ENCODE results near the gene NOD2.
A peak's percentile ranks its signal among the peaks of the same experiment; 100 is the strongest.

The NOD2 gene

GRCh38 chr16:50671644-50672260 lies 21.7 kb upstream of the NOD2 start:
- DNase-seq: peak; percentile 43

GRCh38 chr16:50673496-50674275 lies 19.7 kb upstream of the NOD2 start:
- no peak for DNase-seq

DNA sequence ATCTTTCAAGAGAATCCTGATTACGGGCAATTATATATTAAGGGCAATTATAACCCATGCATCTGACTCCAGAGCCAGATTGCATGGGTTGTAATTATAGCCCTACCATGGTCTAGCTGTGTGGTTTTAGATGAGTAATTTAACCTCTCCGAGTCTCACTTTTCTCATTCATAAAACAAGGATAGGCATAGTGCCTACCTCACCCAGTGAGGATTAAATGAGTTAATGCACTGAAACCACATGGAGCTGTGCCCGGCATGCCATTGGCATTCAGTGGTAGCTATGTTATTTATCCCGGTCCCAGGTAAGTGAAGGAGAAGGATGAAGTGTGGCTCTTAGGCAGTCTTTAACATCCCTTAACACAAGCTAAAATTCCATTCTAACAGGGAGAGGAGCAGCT lies 18.6 kb upstream of the NOD2 start:
- DNase-seq: no peak

- DNase-seq: no peak
Measured at GRCh38 chr16:50675686-50676610, 17.5 kb upstream of the NOD2 start.

GRCh38 chr16:50676684-50677225 lies 16.7 kb upstream of the NOD2 start:
- no peak for DNase-seq

DNA sequence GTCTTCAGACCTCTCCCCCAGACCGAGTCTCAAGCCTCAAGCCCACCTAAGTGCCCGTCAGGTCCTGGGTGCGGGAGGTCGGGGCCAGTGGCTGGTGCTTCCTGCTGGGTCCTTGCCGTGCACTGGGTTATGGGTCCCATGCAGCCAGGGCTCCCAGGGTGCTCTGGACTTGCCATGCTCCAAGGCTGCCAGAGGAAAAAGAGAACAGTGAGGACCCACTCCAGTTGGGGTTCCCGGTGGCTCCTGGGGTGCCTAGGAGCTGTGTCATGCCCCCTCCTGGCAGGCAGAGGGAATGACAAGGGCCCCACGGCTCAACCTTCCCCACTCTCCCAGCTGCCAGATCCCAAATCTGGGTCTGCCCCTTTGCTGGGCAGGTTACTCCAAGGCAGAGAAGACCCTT lies 16.1 kb upstream of the NOD2 start:
- no peak for DNase-seq

DNA sequence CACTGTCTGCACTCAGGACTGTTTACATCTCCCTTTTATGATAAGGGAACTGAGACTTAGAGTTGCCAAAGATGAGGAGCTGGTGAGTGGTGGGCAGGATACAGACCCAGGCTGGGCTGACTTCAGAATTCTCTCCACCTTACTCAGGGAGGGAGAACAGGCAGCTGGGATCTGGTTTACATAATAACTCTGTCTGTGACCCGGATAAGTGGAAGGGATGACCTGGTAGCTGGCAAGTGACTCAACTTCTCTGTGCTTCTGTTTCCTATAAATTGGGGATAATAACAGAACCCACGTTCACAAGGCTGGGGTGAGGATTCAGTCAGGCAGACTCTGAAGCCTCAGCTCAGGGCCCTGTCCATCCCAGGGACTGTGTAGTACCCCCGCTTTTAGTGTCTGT lies 14.9 kb upstream of the NOD2 start:
- DNase-seq: no peak

DNA sequence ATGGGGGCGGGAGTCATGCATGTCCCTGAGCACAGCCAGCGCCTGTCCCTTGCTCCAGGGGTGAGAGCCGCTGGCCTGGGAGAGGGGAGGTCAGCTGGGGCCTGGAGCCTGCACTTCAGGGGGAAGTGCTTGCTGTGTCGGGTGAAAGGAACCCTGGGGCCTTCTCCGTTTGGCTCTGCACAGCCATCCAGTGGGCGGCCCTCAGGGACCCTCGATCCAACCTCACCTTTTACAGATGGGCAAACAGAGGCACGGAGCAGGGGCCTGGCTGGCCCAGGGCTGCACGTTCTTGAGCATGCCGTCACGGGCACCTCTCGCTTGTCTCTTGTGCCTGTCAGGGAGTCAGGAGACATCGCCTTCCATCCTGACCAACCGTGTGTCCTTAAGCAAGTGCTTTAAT lies 14.1 kb upstream of the NOD2 start:
- no peak for DNase-seq

GRCh38 chr16:50679676-50680555 lies 13.5 kb upstream of the NOD2 start:
- DNase-seq: no peak

DNA sequence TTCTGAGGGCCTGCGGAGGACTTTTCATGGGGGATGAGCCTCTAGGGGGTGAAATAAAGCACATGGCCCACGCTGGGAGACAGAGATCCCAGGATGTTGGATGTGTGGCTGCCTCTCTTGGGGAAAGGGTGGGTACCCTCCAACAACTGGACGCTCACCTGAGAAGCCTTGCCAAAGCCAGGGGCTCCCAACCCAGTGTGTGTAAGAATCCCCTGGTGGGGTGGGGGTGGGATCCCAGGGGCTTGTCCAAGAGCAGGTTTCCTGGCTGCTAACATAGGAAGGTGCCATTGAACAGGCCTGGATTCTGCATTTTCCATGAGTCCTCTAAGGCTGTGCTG lies 12.9 kb upstream of the NOD2 start:
- DNase-seq: no peak

DNA sequence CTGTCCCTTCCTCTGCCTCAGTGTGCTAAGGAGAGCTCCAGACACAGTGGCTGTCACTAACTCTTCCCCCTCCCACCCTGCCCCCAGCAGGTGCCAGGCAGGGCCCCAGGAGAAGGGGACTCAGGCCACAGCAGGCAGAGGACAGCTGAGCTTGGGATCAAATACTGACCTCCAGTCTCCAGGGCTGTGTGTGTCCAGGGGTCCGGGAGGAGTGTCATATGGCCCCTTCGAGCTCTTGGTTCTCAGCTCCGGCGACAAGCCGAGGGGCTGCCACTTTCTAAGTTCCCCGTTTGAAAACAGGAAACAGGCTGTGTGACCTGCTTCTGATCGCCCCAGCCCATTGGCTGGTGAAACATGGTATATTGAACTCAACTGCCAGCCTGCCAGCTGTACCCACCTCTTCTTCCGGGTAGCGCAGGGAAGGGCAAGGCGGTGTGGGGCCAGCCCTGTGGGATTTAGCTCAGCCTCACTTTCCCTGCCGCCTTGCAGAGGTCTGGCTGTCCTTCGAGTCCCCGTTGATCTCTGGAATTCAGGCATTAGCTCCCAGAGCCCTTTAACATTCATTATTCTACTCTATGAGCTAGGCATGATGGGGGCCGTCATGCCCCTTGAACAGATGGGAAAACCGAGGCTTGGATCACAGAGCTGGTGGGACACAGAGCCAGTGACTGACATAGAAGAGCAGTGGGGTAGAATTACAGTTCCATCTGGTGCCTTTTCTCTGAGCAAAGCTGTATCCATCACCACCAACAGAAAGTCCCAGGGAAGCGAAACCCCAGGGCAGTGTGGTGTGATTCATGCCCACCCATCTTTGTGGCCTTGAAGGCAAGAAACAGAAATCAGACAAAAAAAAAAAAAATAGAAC lies 12.2 kb upstream of the NOD2 start, which contains the start of gene SNX20:
Gene SNX20 (minus strand): TSS at position 292 of the 865 bp plus-strand sequence. CDS start 3,786 bp downstream, outside the sequence.
- peak; percentile 58 for DNase-seq

GRCh38 chr16:50683689-50684374 lies 9.6 kb upstream of the NOD2 start:
- DNase-seq: no peak

GRCh38 chr16:50684823-50685461 lies 8.5 kb upstream of the NOD2 start:
- peak; percentile 55 for DNase-seq

GRCh38 chr16:50685462-50686063 lies 7.8 kb upstream of the NOD2 start:
- DNase-seq: no peak

GRCh38 chr16:50688083-50688482 lies 5.3 kb upstream of the NOD2 start:
- no peak for DNase-seq

GRCh38 chr16:50688867-50689266 lies 4.5 kb upstream of the NOD2 start:
- DNase-seq: no peak

DNA sequence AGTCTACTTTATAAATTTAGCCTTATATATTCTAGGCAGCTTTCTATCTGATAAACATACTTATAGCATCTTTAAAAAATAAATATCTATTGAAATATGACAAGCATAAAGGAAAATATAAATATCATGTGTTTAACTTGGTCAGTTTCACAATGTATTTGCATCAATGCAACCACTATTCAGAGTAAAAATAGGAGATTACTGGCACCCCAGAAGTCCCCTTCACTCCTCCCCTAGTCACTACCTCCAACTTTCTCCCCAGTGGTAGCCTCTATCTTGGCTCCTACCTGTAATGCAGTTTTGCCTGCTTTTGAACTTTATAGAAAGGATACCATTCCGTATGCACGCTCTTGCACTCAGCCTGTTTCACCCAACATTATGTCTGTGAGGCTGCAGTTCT lies 3.2 kb upstream of the NOD2 start:
- no peak for DNase-seq

DNA sequence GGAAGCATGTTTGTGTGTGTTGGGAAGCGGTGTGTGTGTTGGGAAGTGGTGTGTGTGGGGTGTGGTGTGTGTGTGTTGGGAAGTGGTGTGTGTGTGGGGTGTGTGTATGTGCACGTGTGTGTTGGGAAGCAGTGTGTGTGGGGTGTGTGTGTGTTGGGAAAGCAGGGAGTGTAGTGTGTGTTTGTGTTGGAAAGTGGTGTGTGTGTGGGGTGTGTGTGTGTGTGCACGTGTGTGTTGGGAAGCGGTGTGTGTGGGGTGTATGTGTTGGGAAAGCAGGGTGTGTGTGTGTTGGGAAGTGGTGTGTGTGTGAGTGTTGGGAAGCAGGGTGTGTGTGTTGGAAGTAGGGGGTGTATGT lies 785 bp upstream of the NOD2 start:
- no peak for DNase-seq

- DNase-seq: no peak
Measured at GRCh38 chr16:50694206-50694605, 800 bp downstream of the NOD2 start.

Data from activated naive CD4-positive, alpha-beta T cell treated with anti-CD3 and anti-CD28 coated beads, Interleukin-2, amount 50 U/mL, for 16 hours (primary cell).